H1 (cell line): Measurements from ENCODE around the gene TBC1D22A. TPM values are rescaled to one million over a fixed set of nuclear protein-coding genes. Genes with fewer than 3 reads are reported as not detected.

Source experiments
- CTCF ChIA-PET: fragments of 300-600 bp; sonication (Branson Sonifier 250); formaldehyde crosslinking; loops from one replicate; lab custom pipeline; 2021; ENCODE audit not compliant: partially characterized antibody; lab: Charles Lee
- POLR2A ChIA-PET: fragments of 300-600 bp; sonication (Branson Sonifier 250); formaldehyde crosslinking; loops from one replicate; lab custom pipeline; 2021; ENCODE audit warnings: inconsistent platforms; ENCODE audit not compliant: partially characterized antibody; lab: Charles Lee
- DNase-seq, 2 experiments: peaks; one replicate each; pipeline versions ENCODE4 v3.0.0 to v3.0.0-alpha.2; 2010 to 2022; ENCODE audit warnings: low spot score in 2 of 2, low read depth in 1 of 2, mixed read lengths in 1 of 2
- FAIRE-seq: peaks from 2 replicates; lab custom pipeline; 2011; peaks lifted over from hg19 to GRCh38; lab: Jason Lieb, UNC
- H2AFZ ChIP-seq: 2 replicates; pipeline ENCODE4 v1.8.1; 2012; ENCODE audit warnings: low read length, inconsistent platforms
- H2AK5ac ChIP-seq: 2 replicates; pipeline ENCODE4 v1.6.1; 2013; ENCODE audit warnings: low read depth, low read length
- H2BK120ac ChIP-seq: replicated peaks from 2 replicates; pipeline ENCODE3; 2013; ENCODE audit warnings: low read depth, low read length, inconsistent platforms
- H2BK12ac ChIP-seq: 2 replicates; pipeline ENCODE4 v1.6.1; 2013; ENCODE audit warnings: low read depth, low read length
- H2BK15ac ChIP-seq: 2 replicates; pipeline ENCODE4 v1.6.1; 2013; ENCODE audit warnings: low read length
- H2BK20ac ChIP-seq: 2 replicates; pipeline ENCODE4 v1.6.1; 2013; ENCODE audit warnings: low read length
- H2BK5ac ChIP-seq: 2 replicates; pipeline ENCODE4 v1.6.1; 2013; ENCODE audit warnings: low read depth, low read length
- H3K14ac ChIP-seq: 2 replicates; pipeline ENCODE4 v1.6.1; 2013; ENCODE audit warnings: inconsistent platforms; ENCODE audit not compliant: insufficient read length
- H3K18ac ChIP-seq: 2 replicates; pipeline ENCODE4 v1.6.1; 2013; ENCODE audit warnings: low read length; ENCODE audit errors: extremely low read depth
- H3K23ac ChIP-seq: 2 replicates; pipeline ENCODE4 v1.6.1; 2013; ENCODE audit warnings: inconsistent platforms; ENCODE audit not compliant: insufficient read length
- H3K23me2 ChIP-seq: 2 replicates; pipeline ENCODE4 v1.6.1; 2013; ENCODE audit warnings: low read depth, low read length
- H3K27ac ChIP-seq: 2 replicates; pipeline ENCODE4 v1.6.1; 2011; ENCODE audit warnings: low read depth, low read length, inconsistent platforms
- H3K27me3 ChIP-seq, 4 experiments: replicated peaks in 1 of 4; 1 replicate in 1 of 4; 2 replicates in 3 of 4; pipeline versions ENCODE4 v1.6.1 to v1.8.1; 2011 to 2013; ENCODE audit warnings: low read length in 3 of 4, mild to moderate bottlenecking in 3 of 4, inconsistent platforms in 2 of 4, mixed read lengths in 2 of 4, moderate library complexity in 1 of 4; ENCODE audit not compliant: control insufficient read depth in 3 of 4, insufficient read depth in 3 of 4; ENCODE audit errors: extremely low read depth in 1 of 4
- H3K36me3 ChIP-seq, 4 experiments: 2 replicates each; pipeline versions ENCODE4 v1.6.1 to v1.8.1; 2011 to 2013; ENCODE audit warnings: mild to moderate bottlenecking in 4 of 4, low read length in 3 of 4, moderate library complexity in 2 of 4, control low read depth in 1 of 4, inconsistent platforms in 1 of 4; ENCODE audit not compliant: insufficient read depth in 4 of 4, control insufficient read depth in 2 of 4
- H3K4ac ChIP-seq: replicated peaks from 2 replicates; pipeline ENCODE3; 2013; ENCODE audit warnings: low read length, low read depth, mixed read lengths, inconsistent platforms; ENCODE audit not compliant: insufficient read length
- H3K4me1 ChIP-seq, 4 experiments: replicated peaks in 1 of 4; 1 replicate in 1 of 4; 2 replicates in 3 of 4; pipeline versions ENCODE4 v1.6.1 to v1.8.1; 2011 to 2013; ENCODE audit warnings: low read length in 3 of 4, inconsistent platforms in 2 of 4, mixed read lengths in 1 of 4; ENCODE audit not compliant: insufficient read depth in 4 of 4, control insufficient read depth in 3 of 4
- H3K4me2 ChIP-seq, 2 experiments: 2 replicates each; pipeline versions ENCODE4 v1.6.1 to v1.8.1; 2011 to 2013; ENCODE audit warnings: low read depth in 2 of 2, low read length in 2 of 2, control low read depth in 1 of 2, inconsistent platforms in 1 of 2, mild to moderate bottlenecking in 1 of 2; ENCODE audit not compliant: insufficient read depth in 1 of 2
- H3K4me3 ChIP-seq, 4 experiments: fragments of 200-600, 300-600 bp in 1 of 4; sonication (generic), shearing (Covaris generic), sonication (Bioruptor Twin) in 1 of 4; 2 replicates each; pipeline versions ENCODE4 v1.5.1 to v1.8.1; 2011 to 2016; ENCODE audit warnings: low read length in 4 of 4, low read depth in 3 of 4, control low read depth in 2 of 4, inconsistent platforms in 2 of 4, mild to moderate bottlenecking in 2 of 4, mixed read lengths in 1 of 4, moderate library complexity in 1 of 4; ENCODE audit not compliant: insufficient read depth in 2 of 4; ENCODE audit errors: extremely low read depth in 1 of 4
- H3K56ac ChIP-seq: replicated peaks from 2 replicates; pipeline ENCODE3; 2013; ENCODE audit warnings: low read depth, mild to moderate bottlenecking, mixed read lengths, low read length, inconsistent platforms; ENCODE audit not compliant: insufficient read length
- H3K79me1 ChIP-seq: 2 replicates; pipeline ENCODE4 v1.6.1; 2013; ENCODE audit warnings: low read depth, low read length, control low read depth
- H3K79me2 ChIP-seq, 2 experiments: 2 replicates each; pipeline versions ENCODE4 v1.6.1 to v1.8.1; 2012 to 2013; ENCODE audit warnings: low read length in 2 of 2, mild to moderate bottlenecking in 2 of 2, inconsistent platforms in 1 of 2; ENCODE audit not compliant: insufficient read depth in 2 of 2, control insufficient read depth in 1 of 2
- H3K9ac ChIP-seq, 4 experiments: replicated peaks in 1 of 4; 1 replicate in 1 of 4; 2 replicates in 3 of 4; pipeline versions ENCODE4 v1.6.1 to v1.8.1; 2011 to 2013; ENCODE audit warnings: low read depth in 3 of 4, low read length in 3 of 4, control low read depth in 2 of 4, mild to moderate bottlenecking in 2 of 4, moderate library complexity in 2 of 4, inconsistent platforms in 1 of 4; ENCODE audit errors: extremely low read depth in 1 of 4
- H3K9me3 ChIP-seq, 2 experiments: 2 replicates each; pipeline versions ENCODE4 v1.6.1 to v1.8.1; 2012 to 2013; ENCODE audit warnings: mild to moderate bottlenecking in 2 of 2, moderate library complexity in 2 of 2, control low read depth in 1 of 2, inconsistent platforms in 1 of 2, low read depth in 1 of 2, low read length in 1 of 2, mixed read lengths in 1 of 2; ENCODE audit not compliant: insufficient read depth in 2 of 2
- H4K20me1 ChIP-seq, 2 experiments: replicated peaks in 1 of 2; 2 replicates each; pipeline versions ENCODE3 to v1.8.1; 2011 to 2013; ENCODE audit warnings: inconsistent platforms in 2 of 2, low read length in 2 of 2, mild to moderate bottlenecking in 1 of 2; ENCODE audit not compliant: insufficient read depth in 2 of 2, control insufficient read depth in 1 of 2
- H4K5ac ChIP-seq: 2 replicates; pipeline ENCODE4 v1.6.1; 2013; ENCODE audit warnings: low read length, low read depth, mixed read lengths, inconsistent platforms; ENCODE audit not compliant: insufficient read length
- H4K8ac ChIP-seq: 2 replicates; pipeline ENCODE4 v1.8.0; 2013; ENCODE audit warnings: mild to moderate bottlenecking, moderate library complexity, low read length, inconsistent platforms; ENCODE audit not compliant: insufficient read depth; ENCODE audit errors: extremely low read depth
- H4K91ac ChIP-seq: replicated peaks from 2 replicates; pipeline ENCODE3; 2013; ENCODE audit warnings: low read length, mixed read lengths, inconsistent platforms; ENCODE audit not compliant: insufficient read length
- CBX5 ChIP-seq: fragments of 300-800, 300-1000 bp; sonication (generic); IDR thresholded peaks from 2 replicates; pipeline ENCODE4 v1.7.1; 2016; ENCODE audit warnings: antibody characterized with exemption, low read length, low read depth
- CHD2 ChIP-seq: IDR thresholded peaks from 2 replicates; pipeline ENCODE4 v1.6.1; 2012; ENCODE audit warnings: low read length, improper control_type of control experiment
- RNF2 ChIP-seq: fragments of 200-900, 300-1000 bp; sonication (generic); IDR thresholded peaks from 2 replicates; pipeline ENCODE4 v1.7.1; 2016; ENCODE audit warnings: borderline replicate concordance, low read depth, mild to moderate bottlenecking, antibody characterized with exemption, low read length; ENCODE audit not compliant: poor library complexity, severe bottlenecking; ENCODE audit errors: missing control alignments
- SUZ12 ChIP-seq: fragments of 200-600 bp; sonication (generic); IDR thresholded peaks from 2 replicates; pipeline ENCODE4 v1.6.1; 2012; ENCODE audit warnings: mild to moderate bottlenecking, inconsistent platforms, low read length, moderate library complexity, mixed read lengths
- YY1 ChIP-seq: IDR thresholded peaks from 2 replicates; pipeline ENCODE4 v1.6.1; 2011; ENCODE audit warnings: low read depth, mild to moderate bottlenecking, low read length
- WGBS, 2 experiments: shearing (Covaris generic) in 1 of 2; methylation state at CpG; one replicate each; pipeline versions ENCODE4 v1.1.6 to v1.1.7; 2013 to 2015; ENCODE audit warnings: low lambda C conversion rate in 2 of 2, mixed read lengths in 2 of 2, inconsistent platforms in 1 of 2, low coverage in 1 of 2, missing lambda C conversion rate in 1 of 2; ENCODE audit not compliant: insufficient replicate concordance in 2 of 2, insufficient coverage in 1 of 2, insufficient read length in 1 of 2; ENCODE audit errors: extremely low coverage in 1 of 2, missing lambda C conversion rate in 1 of 2; 5-methylcytosine and 5-hydroxymethylcytosine counted together
- polyA plus RNA-seq, 7 experiments: library from polyadenylated mRNA; depleted of rRNA in 3 of 7; stranded (reverse) in 5 of 7; unstranded in 2 of 7; fragments of >200 nt in 5 of 7; fragments of 200-250 nt in 2 of 7; gene quantifications; 1 replicate in 5 of 7; 2 replicates in 1 of 7; 4 replicates in 1 of 7; pipeline versions ENCODE4 v1.2.1 to v1.2.3, GENCODE V29; 2011 to 2013; ENCODE audit warnings: missing spikeins in 2 of 7, mixed read lengths in 2 of 7
- total RNA-seq: library from RNA; stranded (reverse); fragmentation: NEBNext Ultra II Directional; extraction: Animal tissue kit (Norgen Biotek cat#: 25700); gene quantifications from 2 replicates; pipeline ENCODE4 v1.2.1, GENCODE V29; 2021

The TBC1D22A gene
- total and polyA plus RNA-seq, 2 of the 8 experiments (the other 6 are each of a cell fraction or from before 2014, with no cell fraction given): 11.9 to 18.4 TPM

DNA sequence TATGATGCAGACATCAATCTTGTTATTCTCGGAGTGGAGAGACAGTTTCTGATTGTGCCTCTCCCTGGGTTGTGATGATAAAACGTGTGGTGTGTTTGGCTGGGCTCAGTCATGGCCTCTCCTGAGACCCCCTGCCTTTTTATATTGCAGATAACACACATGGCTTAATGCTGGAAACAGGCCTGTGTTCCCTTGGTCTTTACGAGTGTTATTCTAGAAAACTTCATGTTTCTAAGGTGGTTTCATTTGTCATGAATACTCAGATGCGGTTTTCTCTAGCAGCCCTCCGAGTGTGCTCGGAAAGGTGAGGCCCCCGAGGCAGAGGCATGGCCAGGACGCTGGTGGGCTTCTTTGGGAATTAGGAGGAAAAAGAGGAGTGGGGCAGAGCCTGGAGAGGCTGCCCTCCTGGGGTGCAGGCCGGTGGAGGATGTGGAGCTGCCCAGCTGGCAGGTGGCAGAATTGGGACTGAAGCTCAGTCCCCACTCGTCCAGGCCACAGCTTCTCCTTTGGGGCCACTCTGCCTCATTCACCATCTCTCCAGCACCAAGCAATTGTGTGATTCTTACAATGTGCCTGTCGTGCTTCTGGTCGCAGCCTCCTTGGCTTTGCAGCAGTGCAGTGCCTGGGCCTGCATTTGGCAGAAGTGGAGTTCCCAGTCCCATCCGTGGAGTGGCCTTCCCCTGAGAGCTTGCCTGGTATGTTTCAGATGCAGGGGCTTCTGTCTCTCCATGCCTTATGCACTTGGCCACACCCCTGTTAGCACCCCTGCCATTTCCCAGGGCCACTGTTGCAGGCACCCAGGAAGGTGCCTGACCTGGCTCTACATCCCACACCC lies 309.6 kb downstream of the TBC1D22A start:
- H2BK12ac ChIP-seq: no peak overlapping the region
- POLR2A ChIA-PET: no interaction called here
- TF ChIP-seq RNF2: no peak
- TF ChIP-seq CHD2: no peak
- TF ChIP-seq YY1: no peak
- no peak for TF ChIP-seq CBX5
- TF ChIP-seq SUZ12: no peak

More for the DNA sequence above, 309.6 kb downstream of the TBC1D22A start:
- H3K27me3 ChIP-seq: no peaks in the 10 kb centered on the region
- H4K5ac ChIP-seq: no peak overlapping the region
- no peak overlapping the region for H4K91ac ChIP-seq
- H2BK120ac ChIP-seq: no peak overlapping the region
- H3K79me2 ChIP-seq: peaks cover 0 to 3% of the 10 kb centered on the region in 2 experiments; a peak in 1 of 4 replicates
- peaks cover 0 to 2% of the 10 kb centered on the region in 2 experiments for H4K20me1 ChIP-seq
- no peak for FAIRE-seq
- WGBS, 2 experiments: 88% methylated on average over 13 of the region's 13 CpGs; no CpG with 5 or more reads in 1 of the 2 experiments
- H2AFZ ChIP-seq: no peak overlapping the region
- no peak overlapping the region for H4K8ac ChIP-seq
- H3K27ac ChIP-seq: no peak overlapping the region; the same call in 1 of the 2 replicates
- no peak overlapping the region for H3K14ac ChIP-seq
- no peak overlapping the region for H2BK15ac ChIP-seq
- no peak overlapping the region for H3K9ac ChIP-seq
- H3K4me3 ChIP-seq: no peak overlapping the region
- no peak overlapping the region for H3K4ac ChIP-seq
- H3K56ac ChIP-seq: no peak overlapping the region
- H3K9me3 ChIP-seq: no peaks in the 10 kb centered on the region
- no peak for DNase-seq
- H3K4me2 ChIP-seq: no peak overlapping the region
- CTCF ChIA-PET: no interaction called here
- H3K79me1 ChIP-seq: peaks cover 2% of the 10 kb centered on the region; the same call in 1 of the 2 replicates
- H2BK20ac ChIP-seq: no peak overlapping the region
- no peaks in the 10 kb centered on the region; a peak in 1 of 8 replicates for H3K36me3 ChIP-seq
- H3K23me2 ChIP-seq: no peaks in the 10 kb centered on the region
- H3K4me1 ChIP-seq: no peaks in the 10 kb centered on the region; a peak in 1 of 7 replicates
- no peak overlapping the region for H2AK5ac ChIP-seq
- no peak overlapping the region; the same call in 1 of the 2 replicates for H3K18ac ChIP-seq
- no peak overlapping the region for H2BK5ac ChIP-seq
- H3K23ac ChIP-seq: no peak overlapping the region
